Parathyroid adenoma (tissue), 2 donors: ENCODE measurements around the gene CALML3.

Experiments
- H2AFZ ChIP-seq: fragments of 300-600 bp; sonication (generic); one replicate; pipeline ENCODE4 v1.7.0; 2017; ENCODE audit warnings: antibody characterized with exemption, mild to moderate bottlenecking
- H3K27ac ChIP-seq: fragments of 300-600 bp; sonication (generic); one replicate; pipeline ENCODE4 v1.7.0; 2017
- H3K27me3 ChIP-seq: fragments of 300-600 bp; sonication (generic); one replicate; pipeline ENCODE4 v1.7.0; 2017; ENCODE audit warnings: low read length; ENCODE audit not compliant: control insufficient read depth, insufficient read depth
- H3K36me3 ChIP-seq: fragments of 300-600 bp; sonication (generic); one replicate; pipeline ENCODE4 v1.7.0; 2017; ENCODE audit warnings: low read length; ENCODE audit not compliant: control insufficient read depth, insufficient read depth
- H3K4me1 ChIP-seq: fragments of 300-600 bp; sonication (generic); one replicate; pipeline ENCODE4 v1.7.0; 2017; ENCODE audit warnings: control low read depth
- H3K4me2 ChIP-seq: fragments of 300-600 bp; sonication (generic); one replicate; pipeline ENCODE4 v1.7.0; 2017; ENCODE audit warnings: low read length
- H3K4me3 ChIP-seq: fragments of 300-600 bp; sonication (generic); one replicate; pipeline ENCODE4 v1.7.0; 2017; ENCODE audit warnings: low read depth, low read length
- H3K79me2 ChIP-seq: fragments of 300-600 bp; sonication (generic); one replicate; pipeline ENCODE4 v1.7.0; 2017; ENCODE audit warnings: control low read depth
- H3K9ac ChIP-seq: fragments of 300-600 bp; sonication (generic); one replicate; pipeline ENCODE4 v1.7.0; 2017; ENCODE audit warnings: mild to moderate bottlenecking
- H3K9me3 ChIP-seq: fragments of 300-600 bp; sonication (generic); one replicate; pipeline ENCODE4 v1.7.0; 2017; ENCODE audit warnings: low read length; ENCODE audit not compliant: control insufficient read depth
- TF ChIP-seq, protein P1 (sequence below): fragments of 300-600 bp; sonication (generic); IDR thresholded peaks from one replicate; pipeline ENCODE4 v1.7.0; 2017; ENCODE audit warnings: antibody characterized with exemption, mild to moderate bottlenecking
- donor health status: primary hyperparathyroidism.

The CALML3 gene

DNA sequence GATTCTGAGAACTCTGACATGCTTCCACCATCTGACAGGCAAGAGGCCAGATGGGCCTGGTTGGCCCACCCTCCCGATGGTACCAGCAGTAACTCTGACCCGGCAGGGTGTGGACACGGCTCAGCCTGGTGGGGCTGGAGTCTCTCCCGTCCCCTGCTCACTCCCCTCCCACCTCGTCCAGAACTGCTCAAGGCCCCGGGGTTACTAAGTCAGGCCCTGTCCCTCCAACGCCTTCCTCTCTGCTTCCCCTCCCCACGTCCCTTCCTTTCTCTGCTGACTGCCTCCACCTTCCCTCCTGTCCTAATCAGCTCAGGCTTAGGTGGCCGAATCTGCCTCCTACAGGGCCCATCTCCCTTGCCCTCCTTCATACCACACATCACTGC is 37.9 kb upstream of the CALML3 start:
- Histone ChIP-seq H3K9me3 (no peaks in the 10 kb centered on the region), H3K27me3 (no peaks in the 10 kb centered on the region), H3K4me3 (no peak overlapping the region), H2AFZ (no peak overlapping the region), H3K4me1 (no peaks in the 10 kb centered on the region), H3K4me2 (no peak overlapping the region), H3K9ac (no peak overlapping the region), H3K27ac (no peak overlapping the region), H3K36me3 (no peaks in the 10 kb centered on the region), H3K79me2 (no peaks in the 10 kb centered on the region)
- TF ChIP-seq, protein P1, sequence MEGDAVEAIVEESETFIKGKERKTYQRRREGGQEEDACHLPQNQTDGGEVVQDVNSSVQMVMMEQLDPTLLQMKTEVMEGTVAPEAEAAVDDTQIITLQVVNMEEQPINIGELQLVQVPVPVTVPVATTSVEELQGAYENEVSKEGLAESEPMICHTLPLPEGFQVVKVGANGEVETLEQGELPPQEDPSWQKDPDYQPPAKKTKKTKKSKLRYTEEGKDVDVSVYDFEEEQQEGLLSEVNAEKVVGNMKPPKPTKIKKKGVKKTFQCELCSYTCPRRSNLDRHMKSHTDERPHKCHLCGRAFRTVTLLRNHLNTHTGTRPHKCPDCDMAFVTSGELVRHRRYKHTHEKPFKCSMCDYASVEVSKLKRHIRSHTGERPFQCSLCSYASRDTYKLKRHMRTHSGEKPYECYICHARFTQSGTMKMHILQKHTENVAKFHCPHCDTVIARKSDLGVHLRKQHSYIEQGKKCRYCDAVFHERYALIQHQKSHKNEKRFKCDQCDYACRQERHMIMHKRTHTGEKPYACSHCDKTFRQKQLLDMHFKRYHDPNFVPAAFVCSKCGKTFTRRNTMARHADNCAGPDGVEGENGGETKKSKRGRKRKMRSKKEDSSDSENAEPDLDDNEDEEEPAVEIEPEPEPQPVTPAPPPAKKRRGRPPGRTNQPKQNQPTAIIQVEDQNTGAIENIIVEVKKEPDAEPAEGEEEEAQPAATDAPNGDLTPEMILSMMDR: no peak

DNA sequence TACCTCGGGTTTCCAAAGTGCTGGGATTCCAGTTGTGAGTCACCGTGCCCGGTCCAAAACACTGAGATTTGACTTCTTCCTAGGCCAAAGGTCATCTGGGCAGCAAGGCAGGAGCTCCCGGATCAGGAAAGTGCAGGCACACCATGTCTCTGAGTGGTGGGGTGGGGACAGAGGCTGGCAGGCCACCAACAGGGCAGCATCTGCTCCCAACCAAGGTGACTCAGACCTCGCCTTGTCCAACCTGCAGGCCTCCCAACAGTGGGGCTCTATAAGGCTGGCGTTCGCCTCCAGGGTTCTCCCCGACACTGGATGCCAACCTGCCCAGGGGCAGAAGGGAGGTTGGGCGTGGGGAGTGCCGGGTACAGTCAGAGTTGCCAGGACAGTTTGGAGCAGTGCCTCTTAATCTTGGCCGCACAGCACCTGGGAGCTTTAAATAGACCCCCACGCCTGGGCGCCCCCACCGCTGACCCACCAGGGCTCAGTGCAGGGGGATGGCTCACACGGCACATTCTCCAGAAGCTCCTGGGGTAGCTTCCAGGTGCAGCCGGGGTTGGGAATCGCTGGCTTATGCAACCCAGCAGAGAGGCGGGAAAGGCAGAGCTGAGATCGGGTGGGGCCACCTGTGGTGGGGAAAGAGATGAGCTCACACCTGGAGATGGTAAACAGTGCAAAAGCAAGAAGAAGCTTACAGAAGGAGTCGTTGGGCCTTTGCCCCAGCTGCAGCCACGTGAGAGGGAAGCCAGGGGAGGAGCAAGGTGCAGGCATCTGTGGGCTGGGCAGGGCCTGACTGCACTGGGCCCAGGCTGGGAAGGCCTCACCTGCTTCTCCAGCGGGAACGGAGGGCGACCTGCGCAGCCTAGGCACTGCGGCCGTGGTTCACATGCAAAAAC is 36.2 kb upstream of the CALML3 start:
- no peaks in the 10 kb centered on the region for H3K4me1 ChIP-seq
- no peak overlapping the region for H3K27ac ChIP-seq
- H3K79me2 ChIP-seq: no peaks in the 10 kb centered on the region
- H3K4me2 ChIP-seq: no peak overlapping the region
- no peaks in the 10 kb centered on the region for H3K9me3 ChIP-seq
- no peak overlapping the region for H2AFZ ChIP-seq
- no peak overlapping the region for H3K4me3 ChIP-seq
- TF ChIP-seq, protein P1: no peak
- no peaks in the 10 kb centered on the region for H3K36me3 ChIP-seq
- H3K9ac ChIP-seq: no peak overlapping the region
- no peaks in the 10 kb centered on the region for H3K27me3 ChIP-seq

DNA sequence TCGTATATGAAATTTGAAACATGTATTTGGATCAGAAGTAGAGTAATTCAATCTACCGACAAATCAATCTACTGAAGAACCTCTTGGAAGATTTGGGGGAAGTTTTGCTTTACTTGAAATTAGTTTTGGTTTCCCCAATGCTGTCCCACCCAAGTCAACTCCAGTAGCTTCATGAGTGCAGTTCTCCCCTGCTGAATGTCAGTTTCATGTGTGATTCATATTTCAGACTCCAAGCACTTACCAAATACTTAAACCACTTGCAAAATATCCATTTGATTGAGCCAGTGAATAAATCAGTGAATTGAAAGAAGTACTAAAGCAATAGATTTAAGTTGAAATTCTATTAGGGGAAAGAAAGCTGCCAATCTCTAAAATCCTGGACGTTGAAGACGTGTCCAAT is 34.7 kb upstream of the CALML3 start:
- no peaks in the 10 kb centered on the region for H3K79me2 ChIP-seq
- no peaks in the 10 kb centered on the region for H3K27me3 ChIP-seq
- no peak overlapping the region for H3K4me3 ChIP-seq
- H3K9ac ChIP-seq: no peak overlapping the region
- no peak overlapping the region for H3K4me2 ChIP-seq
- H2AFZ ChIP-seq: no peak overlapping the region
- H3K36me3 ChIP-seq: no peaks in the 10 kb centered on the region
- TF ChIP-seq, protein P1: no peak
- no peaks in the 10 kb centered on the region for H3K4me1 ChIP-seq
- H3K9me3 ChIP-seq: no peaks in the 10 kb centered on the region
- no peak overlapping the region for H3K27ac ChIP-seq

DNA sequence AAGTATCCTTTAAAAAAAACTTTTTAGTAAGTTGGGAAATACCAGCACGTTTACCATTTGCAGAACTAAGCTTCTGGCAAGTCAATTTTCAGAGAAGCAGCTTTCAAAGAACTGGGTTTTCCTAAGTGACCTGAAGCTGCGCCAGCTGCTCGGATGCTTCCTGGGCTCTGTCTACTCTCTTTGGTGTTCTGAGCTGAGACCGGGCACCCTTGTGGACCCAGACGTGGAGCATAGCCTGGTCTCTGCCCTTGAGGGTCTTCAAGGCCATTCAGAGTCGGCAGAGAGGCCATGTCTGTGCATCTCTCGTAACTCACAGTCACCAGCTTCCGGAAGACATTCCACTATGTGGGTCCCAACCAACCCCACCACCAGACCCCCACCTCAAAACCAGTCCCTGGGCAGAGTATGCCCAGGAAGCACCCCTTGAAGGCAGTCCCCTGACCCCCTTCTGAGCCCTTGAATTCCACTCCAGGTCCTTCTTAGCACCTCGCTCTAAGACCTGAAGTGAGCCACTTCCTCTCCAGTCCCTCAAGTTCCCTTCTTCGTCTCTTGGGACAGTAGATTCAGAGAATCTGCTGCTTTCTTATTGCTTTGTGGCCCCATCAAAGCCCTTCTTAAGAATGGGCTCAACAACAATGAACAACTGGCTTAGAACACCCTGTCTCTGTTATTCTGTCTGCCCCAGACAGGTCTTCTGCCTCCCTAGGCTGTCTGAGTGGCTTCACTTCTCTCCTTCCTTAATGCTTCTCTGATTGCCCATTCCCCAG is 33.9 kb upstream of the CALML3 start:
- no peaks in the 10 kb centered on the region for H3K9me3 ChIP-seq
- H3K36me3 ChIP-seq: no peaks in the 10 kb centered on the region
- no peaks in the 10 kb centered on the region for H3K4me1 ChIP-seq
- H3K79me2 ChIP-seq: no peaks in the 10 kb centered on the region
- TF ChIP-seq, protein P1: no peak
- H3K4me2 ChIP-seq: no peak overlapping the region
- H3K9ac ChIP-seq: no peak overlapping the region
- H3K4me3 ChIP-seq: no peak overlapping the region
- no peak overlapping the region for H3K27ac ChIP-seq
- H3K27me3 ChIP-seq: no peaks in the 10 kb centered on the region
- no peak overlapping the region for H2AFZ ChIP-seq
